HT-29 (cell line): ENCODE measurements around the gene KCNA3. TPM values are rescaled to one million over a fixed set of nuclear protein-coding genes. Genes with fewer than 3 reads are reported as not detected.

Source experiments
- DNase-seq: peaks from one replicate; pipeline ENCODE4 v3.0.0-alpha.2; 2015; ENCODE audit warnings: low spot score
- total RNA-seq: library from RNA; depleted of rRNA; stranded (reverse); fragments of >200 nt; shearing (Covaris generic); gene quantifications from 2 replicates; pipeline ENCODE4 v1.2.3, GENCODE V29; 2014; rRNA removed

The KCNA3 gene
- total RNA-seq = not detected in 2 replicates

DNA sequence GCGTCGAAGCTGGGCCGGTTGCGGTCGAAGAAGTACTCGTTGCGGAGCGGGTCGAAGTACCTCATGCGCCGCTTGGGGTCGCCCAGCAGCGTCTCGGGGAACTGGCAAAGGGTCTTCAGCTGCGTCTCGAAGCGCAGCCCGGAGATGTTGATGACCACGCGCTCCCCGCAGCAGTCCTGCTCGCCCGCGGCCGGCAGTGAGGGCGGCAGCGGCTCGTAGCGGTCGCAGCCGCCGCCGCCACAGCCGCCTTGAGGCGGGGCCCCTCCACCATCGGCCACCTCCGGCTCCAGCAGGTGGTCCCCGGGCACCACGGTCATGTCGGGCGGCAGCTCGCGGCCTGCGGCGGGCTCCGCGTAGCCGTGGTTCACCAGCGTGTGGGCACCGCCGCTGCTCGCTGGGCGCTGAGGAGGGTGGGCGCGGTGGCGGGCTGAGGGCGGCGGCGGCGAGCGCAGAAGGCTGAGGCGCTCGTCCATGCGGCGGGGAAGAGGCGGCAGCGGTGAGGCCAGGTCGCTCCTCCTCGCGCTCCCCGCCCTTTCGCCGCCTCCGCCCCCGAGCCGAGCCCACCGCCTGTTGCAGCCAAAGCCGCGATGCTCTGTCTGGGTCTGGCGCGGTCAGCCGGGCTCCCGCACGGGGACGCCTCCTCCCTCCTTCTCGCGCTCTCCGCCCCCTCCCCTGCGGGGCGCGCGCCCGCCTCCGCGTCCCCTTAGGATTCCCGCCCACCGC is at the start of gene KCNA3:
Gene KCNA3 (minus strand): TSS at position 604 of the 723 bp plus-strand sequence. CDS start 131 bp downstream, at position 473.
- no peak for DNase-seq

DNA sequence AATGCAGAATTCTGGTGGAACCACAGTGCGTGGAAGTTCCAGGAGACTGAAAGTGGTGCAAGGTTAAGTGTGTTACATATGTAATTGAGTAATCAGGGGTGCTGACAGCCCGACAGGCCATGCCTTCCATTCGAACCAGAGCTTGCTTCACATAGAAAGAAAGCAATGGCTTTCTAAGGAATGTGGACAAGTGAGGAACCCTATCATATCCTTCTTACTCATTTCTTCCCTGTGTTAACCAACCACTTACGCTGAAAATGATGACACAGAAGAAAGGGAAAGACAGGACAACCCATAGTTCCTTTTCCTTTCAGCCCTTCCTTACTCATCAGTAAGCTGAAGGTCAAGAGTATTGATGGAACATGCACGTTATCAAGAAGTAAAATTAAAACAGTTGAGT is 48.1 kb upstream of the KCNA3 start:
- no peak for DNase-seq

DNA sequence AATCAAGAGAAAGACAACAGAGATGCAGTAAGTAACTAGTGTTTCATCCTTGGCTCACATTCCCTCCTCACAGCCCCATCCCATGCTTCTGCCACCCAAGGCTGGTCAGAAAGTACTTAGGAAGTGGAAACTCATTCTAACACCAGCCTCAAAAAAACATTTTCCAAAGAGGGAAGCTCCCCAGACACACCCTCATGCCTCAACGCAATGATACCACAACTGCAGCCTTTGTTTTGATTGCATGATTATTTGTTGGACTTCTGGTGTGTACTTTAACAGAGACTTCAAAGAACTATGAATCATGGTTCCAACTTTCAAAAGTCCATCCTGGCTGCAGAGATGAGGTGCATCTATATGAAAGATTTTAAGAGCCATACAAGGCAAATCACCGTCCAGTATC is 45.2 kb upstream of the KCNA3 start:
- no peak for DNase-seq

DNA sequence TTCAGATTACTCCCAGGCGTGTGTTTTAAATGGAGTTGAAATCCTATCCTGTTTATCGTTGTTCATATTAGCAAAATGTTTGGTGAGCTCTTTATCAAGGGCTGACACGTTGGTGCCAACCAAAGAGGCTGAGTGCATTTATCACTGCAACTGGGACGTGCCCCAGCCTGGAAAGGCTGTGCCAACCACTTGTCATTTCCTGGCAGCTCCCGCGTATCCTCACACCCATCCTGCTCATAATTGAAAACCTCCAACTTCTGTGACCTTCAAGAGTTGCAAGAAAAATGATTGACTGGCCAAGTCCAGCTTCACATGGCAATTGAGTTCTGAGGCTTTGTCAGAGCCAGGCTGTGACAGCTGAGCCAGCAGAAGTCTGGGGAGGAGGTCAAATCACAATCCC is 43.7 kb upstream of the KCNA3 start:
- DNase-seq = no peak

DNA sequence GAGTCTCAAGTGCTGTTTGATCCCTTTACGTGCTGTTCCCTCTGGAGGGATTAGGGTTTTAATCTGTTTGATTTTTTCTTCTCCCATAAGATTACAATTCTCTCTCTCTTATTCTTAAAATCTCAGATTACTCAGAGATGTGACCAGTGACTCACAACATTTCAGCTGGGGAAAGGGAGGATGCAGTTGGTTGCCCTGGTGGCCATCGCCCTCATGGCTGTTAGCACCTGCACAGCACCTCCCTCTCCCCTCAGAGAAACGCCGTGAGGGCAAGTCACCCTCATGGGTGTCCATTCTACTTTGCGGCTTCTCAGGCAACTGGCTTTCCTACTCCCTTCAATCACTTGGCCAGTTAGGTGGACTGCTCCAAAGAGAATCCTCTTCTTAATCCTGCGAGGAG is 42.4 kb upstream of the KCNA3 start:
- DNase-seq = no peak

DNA sequence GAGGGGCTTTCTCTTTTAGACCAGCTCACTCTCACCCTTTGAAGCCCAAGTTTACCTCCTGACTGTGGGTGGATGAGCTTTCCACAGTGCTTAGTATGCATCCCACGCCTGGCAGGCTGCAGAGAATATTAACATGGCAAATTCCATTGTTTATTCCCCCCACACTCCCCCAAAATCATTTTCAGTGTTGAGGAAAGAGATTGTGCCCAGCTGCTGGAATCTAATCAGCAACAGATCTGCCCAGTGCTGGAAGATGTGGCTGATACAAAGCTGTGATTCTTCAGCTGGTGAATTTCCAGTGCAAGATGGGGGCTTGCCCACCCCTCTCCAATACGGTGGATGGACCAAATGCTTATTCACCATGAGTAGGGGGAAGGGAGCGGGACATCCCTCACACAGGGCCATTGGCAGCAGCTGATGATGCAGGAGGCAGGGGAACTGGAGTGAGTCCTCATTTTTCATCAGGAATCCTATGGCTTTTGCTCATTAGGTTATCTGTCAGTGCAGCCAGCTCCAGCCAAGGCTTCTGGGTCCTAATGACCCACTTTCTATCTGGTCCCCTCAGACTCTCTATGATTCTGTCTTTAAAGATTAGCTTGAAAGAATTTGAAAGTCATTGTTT is 39.7 kb upstream of the KCNA3 start:
- no peak for DNase-seq

DNA sequence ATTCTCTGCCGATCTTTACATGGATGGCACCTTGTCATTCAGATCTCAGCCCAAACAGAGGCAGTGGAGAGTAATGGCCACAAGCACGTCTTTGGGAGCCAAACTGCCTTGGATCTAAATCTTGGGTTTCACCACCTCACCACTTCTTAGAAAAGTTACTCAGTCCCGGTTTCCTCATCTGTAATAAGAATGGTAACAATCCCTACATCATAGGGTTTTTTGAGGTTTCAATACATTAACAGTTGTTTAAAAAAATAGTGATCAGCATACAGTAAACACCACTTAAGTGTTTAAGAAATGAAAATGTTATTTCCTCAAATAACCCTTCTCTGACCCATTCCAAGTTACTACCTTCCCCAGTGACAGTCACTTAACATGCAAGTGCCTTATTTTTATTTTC is 38.5 kb upstream of the KCNA3 start:
- DNase-seq = no peak

- DNase-seq = no peak
Observed at GRCh38 chr1:110710314-110710713, 35.6 kb upstream of the KCNA3 start.

GRCh38 chr1:110708974-110709440 is 34.3 kb upstream of the KCNA3 start:
- no peak for DNase-seq

DNA sequence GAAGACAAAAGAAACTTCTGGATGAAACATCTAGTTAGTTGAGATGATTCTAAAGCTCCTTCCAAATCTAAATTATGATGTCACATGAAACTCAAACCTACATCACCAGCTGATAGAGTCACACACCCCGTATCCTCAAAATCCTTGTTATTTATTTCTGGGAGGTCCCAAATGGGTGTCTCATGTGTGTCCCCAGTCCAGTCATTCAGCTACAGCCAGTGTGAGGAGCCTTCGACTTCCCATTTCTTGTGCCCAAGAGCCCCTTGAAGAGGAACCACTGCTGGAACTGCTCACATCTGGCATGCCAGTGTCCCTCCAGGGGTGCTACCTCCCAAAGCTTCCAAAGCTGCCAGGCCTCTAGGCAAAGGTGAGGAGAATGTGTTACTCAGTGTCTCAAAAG is 32.5 kb upstream of the KCNA3 start:
- DNase-seq = no peak

DNA sequence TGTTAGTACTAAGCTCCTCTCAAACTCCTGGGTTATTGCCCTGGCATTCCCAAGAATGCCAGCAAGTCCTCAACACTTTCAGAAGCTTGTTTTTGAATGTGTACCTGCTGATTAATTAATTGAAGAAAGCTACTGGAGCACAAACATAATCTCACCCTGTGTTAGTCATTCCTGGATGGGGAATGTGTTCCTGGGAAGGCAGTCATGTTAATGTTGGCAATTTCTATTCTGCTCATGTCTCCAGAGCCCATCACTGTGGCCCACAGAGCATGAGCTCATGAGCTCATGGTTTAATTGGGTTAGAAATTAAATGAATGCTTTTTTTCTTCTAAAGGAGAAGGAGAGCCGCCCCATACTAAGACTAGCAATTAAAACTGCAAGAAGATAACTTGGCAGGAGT is 31.9 kb upstream of the KCNA3 start:
- no peak for DNase-seq

GRCh38 chr1:110702260-110702659 is 27.5 kb upstream of the KCNA3 start:
- no peak for DNase-seq

DNA sequence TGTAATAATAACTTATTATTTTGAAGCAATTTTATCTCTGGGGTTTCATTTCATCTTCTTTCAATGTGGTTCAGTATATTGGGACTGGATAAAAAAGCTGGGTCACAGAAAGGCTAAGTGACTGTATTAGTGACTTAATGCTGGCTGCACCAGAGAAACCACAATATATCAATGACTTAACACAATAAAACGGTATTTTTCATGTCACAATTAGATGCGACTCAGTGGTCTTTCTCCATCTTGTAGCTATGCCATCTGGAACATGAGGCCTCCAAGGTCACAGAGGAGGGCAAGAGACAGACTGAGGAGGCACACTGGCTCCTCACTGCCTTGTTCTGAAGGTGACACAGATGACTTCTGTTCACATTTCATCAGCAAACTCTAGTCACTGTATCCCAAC is 26.0 kb upstream of the KCNA3 start:
- no peak for DNase-seq

GRCh38 chr1:110697606-110698005 is 22.9 kb upstream of the KCNA3 start:
- no peak for DNase-seq

DNA sequence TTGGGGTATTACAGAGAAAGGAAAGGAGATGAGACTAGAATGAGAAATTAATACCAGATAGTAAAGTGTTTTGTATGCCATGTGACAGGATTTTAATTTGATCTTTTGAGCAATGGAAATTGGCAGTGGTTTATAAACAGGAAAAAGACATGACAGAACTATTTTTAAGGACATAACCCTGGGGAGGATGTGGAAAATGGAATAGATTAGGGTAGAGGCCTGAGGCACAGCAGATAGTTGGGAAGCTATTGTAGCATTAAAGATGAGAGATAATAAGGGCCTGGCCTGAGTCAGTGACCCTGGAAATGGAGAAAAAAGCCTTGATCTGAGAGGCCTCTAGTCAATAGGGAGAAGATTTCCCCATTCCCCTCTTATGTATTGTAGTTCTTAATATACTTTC is 22.1 kb upstream of the KCNA3 start:
- no peak for DNase-seq

GRCh38 chr1:110690709-110691365 is 16.1 kb upstream of the KCNA3 start:
- no peak for DNase-seq

DNA sequence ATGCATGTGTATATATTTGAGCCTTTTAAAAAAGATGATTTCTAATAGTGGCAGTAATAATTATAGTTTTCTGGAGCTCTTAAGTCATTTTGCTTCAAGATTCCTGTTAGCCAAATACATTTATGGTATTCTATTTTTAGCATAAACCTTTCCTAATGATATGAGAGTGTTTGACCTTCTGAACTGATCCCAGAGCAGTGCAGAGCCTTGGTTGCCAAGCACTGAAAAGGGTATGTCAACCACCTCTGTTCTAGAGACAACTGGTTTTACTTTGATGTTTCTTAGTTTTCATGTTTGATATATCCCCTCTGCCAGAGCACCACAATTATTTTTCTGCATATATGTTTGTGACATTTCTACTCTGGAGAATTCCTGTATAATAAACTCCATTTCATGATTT is 15.1 kb upstream of the KCNA3 start:
- DNase-seq = no peak

DNA sequence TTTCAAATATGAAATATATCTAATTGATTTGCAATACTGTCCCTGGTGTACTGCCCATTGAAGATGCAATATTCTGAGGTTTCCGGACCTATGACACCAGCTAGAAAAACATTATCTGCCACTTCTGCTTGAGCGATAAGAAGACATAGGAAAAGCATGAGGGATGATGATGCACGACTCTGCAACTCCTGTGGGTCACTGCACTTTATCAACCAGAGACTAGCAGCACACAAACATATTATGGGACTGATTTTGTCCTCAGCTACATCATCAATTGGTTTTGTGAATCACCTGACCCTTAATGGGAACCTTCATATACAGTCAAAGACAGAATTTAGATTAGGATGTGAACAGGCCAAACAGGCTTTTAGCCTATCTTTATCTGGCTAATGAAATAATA is 13.8 kb upstream of the KCNA3 start:
- DNase-seq = no peak

- no peak for DNase-seq
Observed at GRCh38 chr1:110687250-110687649, 12.5 kb upstream of the KCNA3 start.

DNA sequence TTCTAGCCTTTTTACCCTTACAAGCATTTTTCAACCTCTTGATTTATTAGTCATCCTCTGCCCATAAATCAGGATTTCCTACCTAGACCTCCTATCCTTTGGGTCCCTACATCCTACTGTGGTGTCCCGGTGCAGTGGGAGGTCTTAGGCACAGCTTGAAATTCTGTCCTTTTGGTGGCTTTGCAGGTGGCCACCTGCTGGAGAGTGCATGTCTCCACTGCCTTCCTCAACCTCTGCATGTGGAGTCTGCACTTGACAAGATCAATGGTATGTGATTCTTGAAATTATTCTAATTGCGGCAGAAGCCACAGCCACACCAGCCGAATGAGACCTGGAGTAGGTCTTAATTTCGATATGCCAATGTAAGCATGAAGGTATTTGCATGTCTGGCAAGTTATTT is 11.4 kb upstream of the KCNA3 start:
- no peak for DNase-seq

- no peak for DNase-seq
Observed at GRCh38 chr1:110684491-110684890, 9.8 kb upstream of the KCNA3 start.

- DNase-seq = no peak
Observed at GRCh38 chr1:110682898-110683297, 8.2 kb upstream of the KCNA3 start.
